Measurements from ENCODE around the gene ITIH5. TPM values are rescaled to one million over a fixed set of nuclear protein-coding genes. Genes with fewer than 3 reads are reported as not detected.

Gene ITIH5
- total and polyA plus RNA-seq, 9 of the 15 experiments (the other 6 are each of a cell fraction or from before 2014, with no cell fraction given) = 0.52 to 4.5 (median 2.6) TPM

- TF ChIP-seq, protein P1, sequence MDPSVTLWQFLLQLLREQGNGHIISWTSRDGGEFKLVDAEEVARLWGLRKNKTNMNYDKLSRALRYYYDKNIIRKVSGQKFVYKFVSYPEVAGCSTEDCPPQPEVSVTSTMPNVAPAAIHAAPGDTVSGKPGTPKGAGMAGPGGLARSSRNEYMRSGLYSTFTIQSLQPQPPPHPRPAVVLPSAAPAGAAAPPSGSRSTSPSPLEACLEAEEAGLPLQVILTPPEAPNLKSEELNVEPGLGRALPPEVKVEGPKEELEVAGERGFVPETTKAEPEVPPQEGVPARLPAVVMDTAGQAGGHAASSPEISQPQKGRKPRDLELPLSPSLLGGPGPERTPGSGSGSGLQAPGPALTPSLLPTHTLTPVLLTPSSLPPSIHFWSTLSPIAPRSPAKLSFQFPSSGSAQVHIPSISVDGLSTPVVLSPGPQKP (CRISPR knock-in tag; IDR thresholded peaks at IDR 0.05) = no peak
- TF ChIP-seq KDM4B (IDR thresholded peaks at IDR 0.05; ENCODE audit: borderline replicate concordance in 2 of 2, low read depth in 1 of 2) (no peak), ZMIZ1 (IDR thresholded peaks at IDR 0.05; ENCODE audit: low read depth in 2 of 2, low read length in 2 of 2) (no peak), ZNF655 (CRISPR knock-in tag; IDR thresholded peaks at IDR 0.05) (no peak), THRA (IDR thresholded peaks at IDR 0.05) (no peak), ZNF174 (CRISPR knock-in tag; IDR thresholded peaks at IDR 0.05) (no peak), ATF4 (CRISPR knock-in tag; IDR thresholded peaks at IDR 0.05) (no peak)
Observed at GRCh38 chr10:7567911-7568620, 98.7 kb downstream of the ITIH5 start (continued).
